ENCODE measurements around the gene GBX1.

Gene GBX1

DNA sequence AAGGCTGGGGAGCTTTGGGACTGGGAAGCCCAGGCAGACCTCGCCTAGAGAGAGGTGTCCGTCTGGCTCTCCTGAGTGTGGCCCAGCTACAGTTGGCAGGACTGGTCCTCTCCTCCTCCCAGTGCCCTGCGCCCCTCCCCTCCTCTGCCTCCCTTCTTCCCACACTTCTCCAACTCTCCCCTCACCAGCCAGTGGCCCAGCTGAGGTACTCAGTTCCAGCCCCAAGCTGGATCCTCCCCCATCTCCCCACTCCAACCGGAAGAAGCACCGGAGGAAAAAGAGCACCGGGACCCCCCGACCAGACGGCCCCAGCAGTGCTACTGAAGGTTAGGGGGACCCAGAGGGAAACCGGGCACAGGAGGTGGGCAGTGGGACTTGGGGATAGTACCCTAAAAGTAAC is 27.7 kb downstream of the GBX1 start:
- DNase-seq (ENCODE audit: low read depth in 2 of 2) = no peak

DNA sequence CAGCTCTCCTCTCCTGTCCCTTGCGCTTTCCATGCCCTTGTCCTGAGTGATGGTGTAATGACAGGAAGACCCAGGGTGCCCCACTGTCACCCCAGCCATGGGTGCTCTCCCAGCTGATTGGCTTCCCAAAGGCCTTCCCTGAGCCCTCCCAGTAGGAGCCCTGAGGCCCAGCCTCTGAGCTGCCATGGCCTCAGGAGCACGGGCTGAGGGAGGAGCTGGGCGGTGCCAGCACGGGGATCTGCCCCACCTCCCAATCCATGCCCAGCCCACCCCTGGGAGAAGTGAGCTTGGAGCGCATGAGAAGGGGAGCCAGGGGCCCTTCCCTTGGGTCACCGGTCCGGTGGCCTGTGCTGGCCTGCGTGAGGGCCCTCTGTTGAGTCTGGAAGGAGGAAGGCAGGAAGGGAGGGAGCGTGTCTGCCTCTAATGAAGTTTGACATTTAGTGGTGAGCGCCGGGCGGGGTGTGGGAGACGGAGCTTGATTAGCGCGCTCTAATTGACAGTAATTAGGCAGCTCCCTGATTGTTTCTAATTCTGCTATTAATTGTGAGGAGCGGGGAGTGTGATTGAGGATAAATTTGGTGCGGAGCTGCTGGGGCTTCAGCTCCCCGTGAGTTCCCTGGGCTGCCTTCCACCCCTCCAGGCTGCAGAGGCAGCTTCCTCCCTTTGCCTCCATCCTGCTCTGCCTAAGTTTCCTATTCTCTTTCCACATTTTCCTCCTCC is 28.3 kb downstream of the GBX1 start:
- no peak for DNase-seq (ENCODE audit: low read depth in 2 of 2)

DNA sequence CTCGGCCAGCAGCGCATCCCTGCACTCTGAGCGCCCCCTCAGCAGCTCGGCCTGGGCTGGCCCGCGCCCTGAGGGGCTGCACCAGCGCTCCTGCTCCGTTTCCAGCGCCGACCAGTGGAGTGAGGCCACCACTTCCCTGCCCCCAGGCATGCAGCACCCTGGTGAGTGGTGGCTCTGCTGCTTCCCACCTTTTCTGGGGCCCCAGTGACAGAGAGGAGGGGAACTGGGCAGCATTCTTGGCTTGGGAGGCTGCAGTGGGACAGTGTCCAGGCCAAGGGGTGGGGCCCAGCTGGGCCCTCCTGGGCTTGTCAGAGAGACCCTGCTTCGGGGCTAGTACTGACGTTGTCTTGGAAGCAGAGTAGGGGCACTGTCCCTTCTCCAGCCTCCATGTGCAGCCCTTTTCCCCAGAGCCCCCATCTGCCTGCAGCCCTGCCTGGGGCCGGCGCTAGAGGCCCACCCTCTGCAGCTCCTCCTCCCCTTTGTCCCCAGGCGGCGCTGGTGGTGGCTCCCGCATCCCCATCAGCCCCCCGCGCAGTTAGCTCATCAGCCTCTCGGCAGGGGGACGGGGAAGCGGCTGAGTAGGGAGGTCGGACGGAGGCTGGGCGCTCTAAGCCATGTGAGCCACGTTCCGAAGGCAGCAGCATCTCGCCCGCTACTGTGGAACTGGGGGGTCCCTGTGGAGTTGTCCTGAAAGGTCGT is 29.2 kb downstream of the GBX1 start:
- DNase-seq (ENCODE audit: low read depth in 2 of 2) = no peak

DNA sequence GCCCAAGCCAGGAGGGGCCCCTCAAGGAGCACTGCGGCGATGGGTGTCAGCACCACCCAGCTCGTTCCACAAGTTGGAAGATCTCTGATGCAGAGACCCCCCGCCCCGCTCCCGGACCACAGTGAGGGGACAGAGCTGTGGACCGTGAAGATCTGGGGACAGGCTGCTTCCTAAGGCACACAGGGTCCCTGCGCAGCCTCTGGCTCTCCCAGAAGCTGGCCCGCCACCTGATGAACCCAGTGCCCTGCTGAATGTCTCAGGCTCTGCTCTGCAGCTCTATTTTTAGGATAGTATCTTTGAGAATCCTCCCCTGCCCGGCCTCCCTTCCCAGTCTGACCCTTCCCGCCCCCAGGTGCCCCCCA is 29.7 kb downstream of the GBX1 start:
- DNase-seq (ENCODE audit: low read depth in 2 of 2) = no peak

DNA sequence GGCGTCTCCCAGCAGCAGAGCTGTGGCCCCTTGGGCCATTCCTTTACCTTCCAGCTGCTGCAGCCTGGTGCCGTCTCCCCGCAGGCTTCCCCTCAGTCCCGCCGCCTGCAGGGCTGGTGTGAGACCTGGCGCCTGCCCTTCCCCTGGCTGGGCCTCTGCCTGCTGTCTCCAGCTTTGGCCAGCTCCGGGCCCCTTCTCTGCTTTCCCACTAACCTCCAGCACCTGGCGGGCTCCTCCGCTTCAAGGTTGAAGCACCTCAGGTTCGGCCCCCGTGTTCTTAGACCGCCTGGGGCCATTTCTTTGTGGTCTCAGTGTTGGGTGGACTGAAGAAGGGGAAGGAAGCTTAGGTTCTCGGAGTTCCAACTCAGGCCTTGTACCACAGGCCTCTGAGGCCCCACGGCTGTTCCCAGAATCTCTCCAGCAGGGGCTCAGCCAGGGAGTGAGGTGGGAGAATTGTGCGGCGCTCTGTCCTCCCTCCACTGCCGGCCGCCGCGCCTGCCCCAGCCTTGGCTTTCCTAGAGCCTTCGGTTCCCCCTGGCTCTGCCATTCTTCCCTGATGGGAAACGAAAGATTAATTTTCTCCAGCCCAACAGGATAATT is 30.3 kb downstream of the GBX1 start:
- no peak for DNase-seq (ENCODE audit: low read depth in 2 of 2)

DNA sequence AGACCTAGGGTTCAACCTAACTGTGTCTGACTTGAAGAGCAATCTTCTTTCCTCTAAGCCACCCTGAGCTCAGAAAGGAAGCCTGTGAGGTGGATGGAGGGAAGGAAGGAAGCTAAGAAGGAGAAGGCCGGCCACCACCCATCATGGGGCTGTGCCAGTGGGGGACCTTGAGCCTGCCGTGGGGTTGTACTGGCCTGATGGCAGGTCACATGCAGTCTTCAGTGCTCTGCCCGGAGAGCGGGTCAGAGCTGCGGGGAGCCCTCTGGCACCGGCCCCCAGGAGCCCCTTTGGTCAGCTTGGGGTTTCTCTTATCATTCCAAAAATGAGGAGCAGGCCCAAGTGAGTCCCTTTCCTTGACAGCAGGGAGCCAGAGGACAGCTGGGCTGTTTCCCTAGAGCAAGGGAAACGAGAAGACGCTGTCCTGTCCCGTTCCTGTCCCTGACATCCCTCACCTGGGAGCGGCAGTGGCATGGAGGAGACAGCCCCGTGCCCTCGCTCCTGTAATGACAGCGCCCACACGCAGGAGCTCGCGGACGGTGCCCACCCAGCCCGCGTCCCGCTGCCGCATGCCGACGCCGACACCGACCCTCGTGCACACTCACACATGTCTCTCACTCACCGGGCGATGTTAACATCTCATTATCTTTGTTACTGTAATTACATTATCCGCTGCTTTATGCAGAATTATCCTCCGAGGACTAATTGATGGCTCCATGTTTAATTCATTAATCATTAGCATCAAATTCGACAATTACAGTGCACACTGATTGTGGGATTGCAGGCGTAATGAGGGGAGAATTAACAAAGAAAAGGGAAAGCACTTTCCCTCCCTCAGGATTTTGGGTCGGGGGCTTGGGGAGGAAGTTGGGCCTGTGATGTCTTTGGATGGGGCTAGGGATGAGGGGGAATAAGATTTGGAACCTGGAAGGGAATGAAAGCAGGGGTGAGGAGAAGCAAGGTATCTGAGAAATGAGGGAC is 31.3 kb downstream of the GBX1 start:
- no peak for DNase-seq (ENCODE audit: low read depth in 2 of 2)

DNA sequence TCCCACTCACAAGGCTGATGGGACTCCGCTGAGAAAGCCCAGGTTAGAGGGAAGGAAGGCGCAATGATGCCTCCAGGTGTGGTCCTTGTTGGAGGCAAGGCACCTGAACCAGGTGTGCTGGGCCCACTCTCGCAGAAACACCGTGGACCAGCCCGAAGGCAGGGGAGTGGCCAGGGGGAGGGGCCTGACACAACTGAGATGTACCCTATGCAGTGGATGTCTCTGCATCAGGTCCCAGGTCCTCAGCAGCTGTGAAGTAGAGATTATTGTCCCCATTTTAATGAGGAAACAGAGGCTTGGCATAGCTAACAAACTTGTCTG is 32.0 kb downstream of the GBX1 start:
- no peak for DNase-seq (ENCODE audit: low read depth in 2 of 2)

DNA sequence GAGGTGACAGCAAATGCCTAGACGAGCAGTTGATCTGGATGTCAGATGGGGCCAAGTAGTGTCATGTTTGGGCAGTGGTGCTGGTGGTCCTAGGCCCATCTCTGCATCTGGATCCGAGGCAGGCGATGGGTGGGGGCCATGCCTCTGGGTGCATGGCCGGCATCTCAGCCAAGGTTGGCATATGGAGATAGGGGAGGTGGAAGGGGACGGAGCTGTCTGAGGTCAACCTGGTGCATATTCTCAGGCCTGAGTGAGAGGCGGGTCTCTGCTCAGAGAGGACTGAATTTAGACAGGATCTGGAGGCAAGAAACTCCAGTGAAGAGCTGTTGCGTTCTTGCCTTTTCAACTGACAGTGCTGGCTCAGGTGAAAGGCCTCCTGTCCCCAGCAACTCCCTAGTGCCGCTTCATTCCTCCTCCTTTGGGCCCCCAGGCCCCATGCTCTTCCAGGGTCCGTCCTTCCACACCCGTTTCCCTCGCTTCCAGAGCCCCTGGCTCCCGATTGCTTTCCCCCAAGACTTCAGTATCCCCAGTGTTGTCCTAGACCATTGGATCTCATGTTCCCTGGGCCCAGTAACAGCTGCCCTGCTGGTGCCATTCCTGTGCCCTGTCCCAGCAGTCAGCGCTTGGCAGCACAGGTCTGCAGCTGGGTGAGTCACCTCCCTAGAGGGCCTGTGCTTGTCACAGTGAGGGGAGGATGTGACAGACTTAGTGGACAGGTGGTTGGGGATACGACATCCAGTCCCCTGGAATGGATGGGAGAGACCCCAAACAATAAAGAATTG is 32.6 kb downstream of the GBX1 start:
- DNase-seq (ENCODE audit: low read depth in 2 of 2) = no peak

DNA sequence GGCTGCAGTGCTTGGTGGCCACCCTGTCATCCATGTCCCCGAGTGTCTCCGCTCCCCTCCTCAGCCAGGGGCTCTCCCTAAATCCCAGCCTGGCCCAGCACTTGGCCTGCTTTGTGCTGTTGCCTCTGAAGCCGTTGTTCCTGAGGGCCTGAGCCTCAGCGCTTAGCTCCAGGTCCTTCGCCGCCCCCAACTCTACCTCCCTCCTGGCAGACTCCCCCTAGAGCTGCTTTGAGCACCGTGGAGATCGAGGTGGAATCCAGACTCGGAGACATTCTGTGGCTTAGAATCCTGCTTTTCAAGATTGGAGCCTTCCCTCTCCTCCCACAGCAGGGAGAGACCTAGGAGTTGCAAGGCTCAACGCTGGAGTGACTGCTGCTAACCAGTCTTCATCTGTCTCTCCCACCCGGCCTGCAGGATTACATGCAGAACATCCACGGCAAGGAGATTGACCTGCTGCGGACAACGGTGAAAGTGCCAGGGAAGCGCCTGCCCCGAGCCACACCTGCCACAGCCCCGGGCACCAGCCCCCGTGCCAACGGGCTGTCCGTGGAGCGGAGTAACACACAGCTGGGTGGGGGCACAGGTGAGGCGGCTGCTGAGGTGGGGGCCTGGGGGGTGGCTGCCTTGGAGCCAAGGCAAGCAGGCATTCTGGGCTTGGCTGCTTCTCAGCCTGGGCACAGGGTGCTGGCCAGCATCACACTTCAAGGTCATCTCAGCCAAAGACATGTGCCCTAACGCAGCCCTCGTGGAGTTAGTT is 33.3 kb downstream of the GBX1 start:
- no peak for DNase-seq (ENCODE audit: low read depth in 2 of 2)

DNA sequence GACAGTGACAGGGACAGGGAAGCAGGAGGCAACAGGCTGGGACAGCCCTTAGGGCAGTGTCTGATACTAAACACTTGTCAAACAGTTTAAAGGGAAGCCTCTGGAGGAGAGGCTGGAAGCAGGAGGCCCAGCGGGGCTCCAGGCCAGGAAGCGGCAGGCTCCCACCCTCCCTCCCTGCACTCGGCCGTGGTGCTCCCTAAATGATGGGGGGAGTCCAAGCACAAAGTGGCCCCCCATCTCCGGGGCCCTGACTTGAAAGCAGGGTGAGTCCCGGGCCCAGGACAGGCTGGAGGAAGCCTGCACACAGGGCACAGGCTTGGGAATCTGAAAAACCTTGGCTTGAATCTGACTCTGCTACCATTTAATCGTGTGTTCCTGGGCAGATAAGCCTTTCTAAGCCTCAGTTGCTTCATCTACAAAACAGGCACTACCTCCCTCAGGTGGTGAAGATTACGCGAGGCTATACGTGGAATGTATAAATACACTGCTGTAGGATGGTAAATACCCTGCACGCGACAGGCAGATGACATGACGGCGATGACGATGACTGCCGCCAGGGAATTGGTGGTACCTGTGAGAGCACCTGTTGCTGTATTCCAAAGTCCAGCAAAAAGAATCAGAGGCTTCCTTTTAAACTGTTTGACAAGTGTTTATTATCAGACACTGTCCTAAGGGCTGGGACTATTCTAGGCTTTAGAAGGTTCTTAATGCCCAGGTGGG is 34.1 kb downstream of the GBX1 start:
- no peak for DNase-seq (ENCODE audit: low read depth in 2 of 2)

DNA sequence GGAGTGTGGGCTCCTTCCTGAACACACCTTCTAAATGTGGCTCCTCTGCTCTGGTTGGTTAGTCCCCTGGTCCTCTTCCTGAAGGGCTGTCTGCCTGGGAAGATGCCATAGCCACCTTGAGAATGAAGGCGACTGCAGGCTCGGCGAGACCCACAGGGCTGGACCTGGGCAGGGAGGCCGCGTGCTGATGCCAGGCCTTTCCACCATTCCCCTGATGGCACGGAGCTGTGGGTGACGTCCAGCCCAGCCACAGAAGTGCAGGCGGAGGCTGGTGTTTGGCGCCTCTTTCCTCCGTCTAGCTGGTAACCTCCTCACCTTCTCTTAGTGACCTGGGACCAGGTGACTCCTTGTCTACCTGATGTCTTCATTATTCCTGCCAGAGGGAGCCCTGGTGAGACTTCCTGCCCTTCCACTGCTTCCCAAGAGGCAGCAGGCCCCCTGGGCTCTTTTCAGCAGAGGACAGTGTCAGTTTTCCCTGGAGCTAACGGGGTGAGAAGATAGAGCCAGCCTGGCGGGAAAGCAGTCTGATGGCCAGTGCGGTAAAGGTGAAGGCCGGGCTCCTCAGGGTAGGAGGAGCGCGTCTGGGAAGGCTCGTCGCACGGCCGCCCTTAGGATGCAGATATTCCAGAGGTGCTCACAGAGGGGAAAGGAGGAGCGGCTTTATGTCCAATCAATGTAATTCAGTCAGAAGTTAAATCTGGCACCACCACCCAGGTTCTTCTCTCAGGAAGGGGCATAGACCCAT is 34.9 kb downstream of the GBX1 start:
- no peak for DNase-seq (ENCODE audit: low read depth in 2 of 2)

DNA sequence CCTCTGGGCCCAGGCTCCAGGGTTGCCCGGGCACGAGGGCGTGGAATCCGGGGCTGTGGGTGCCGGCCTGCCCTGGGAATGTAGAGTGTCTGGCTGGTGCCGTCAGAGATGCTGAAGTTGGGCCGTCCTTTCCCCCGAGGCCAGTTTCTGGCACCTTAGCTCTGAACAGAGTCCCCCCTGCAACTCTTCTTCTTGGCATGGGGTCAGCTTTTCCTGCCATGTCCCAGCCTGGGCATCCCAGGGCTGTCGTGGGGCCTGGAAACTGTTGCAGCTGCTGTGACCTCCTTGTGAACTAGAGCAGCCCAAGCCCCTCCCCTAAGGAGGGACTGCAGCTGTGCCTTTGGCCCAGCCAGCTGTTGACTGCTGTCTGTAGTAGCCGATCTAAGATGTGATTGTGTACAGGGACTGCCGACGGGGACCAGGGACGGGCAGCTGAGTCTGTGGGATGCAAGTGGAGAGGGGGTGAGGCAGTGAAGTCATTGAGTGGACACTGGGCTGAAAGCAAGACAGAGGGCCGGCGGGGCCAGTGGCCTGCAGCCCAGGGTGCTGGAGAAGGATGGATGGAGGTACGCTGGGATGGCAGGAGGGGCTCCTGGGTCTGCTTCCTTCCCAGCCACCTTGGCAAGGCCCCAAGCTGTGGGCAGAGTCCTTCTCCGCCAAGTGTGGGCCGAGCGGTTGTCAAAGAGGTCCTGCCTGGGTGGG is 35.8 kb downstream of the GBX1 start:
- no peak for DNase-seq (ENCODE audit: low read depth in 2 of 2)

DNA sequence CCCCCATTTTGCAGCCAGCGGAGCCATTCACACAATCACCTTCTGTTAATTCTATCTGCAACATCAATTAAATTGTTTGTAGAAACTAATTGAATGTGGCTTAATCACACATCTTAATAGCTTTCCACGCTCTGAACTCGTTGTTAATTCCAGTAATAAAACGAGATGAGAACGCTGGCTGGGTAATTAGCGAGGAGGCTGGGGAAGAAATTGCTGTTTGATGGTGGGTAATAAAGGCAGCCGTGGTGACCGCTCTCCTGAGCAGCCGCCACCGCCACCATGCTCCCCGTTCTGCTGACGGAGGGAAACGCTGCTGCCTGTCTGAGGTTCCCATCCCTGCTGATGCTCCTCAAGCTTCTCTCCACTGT is 36.3 kb downstream of the GBX1 start:
- DNase-seq (ENCODE audit: low read depth in 2 of 2) = no peak

DNA sequence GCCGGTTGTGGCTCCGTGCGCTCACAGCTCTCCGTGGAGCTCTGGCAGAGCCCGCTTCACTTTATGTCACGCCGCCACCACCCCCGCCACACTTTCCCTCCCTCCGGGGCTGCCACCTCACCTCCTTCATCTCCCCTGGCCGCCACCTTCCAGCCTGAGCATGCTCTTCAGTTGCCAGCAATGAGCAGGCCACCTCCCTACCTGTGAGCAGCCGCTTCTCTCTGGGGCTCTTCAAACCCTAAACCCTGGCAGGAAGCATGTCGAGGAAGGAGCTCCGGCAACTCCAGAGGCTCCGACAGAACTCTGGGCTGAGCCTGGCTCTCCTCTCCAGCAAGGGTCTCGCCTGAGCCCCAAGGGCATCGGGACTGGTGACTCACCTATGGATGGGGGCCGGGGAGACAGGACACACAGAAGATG is 36.7 kb downstream of the GBX1 start:
- no peak for DNase-seq (ENCODE audit: low read depth in 2 of 2)

DNA sequence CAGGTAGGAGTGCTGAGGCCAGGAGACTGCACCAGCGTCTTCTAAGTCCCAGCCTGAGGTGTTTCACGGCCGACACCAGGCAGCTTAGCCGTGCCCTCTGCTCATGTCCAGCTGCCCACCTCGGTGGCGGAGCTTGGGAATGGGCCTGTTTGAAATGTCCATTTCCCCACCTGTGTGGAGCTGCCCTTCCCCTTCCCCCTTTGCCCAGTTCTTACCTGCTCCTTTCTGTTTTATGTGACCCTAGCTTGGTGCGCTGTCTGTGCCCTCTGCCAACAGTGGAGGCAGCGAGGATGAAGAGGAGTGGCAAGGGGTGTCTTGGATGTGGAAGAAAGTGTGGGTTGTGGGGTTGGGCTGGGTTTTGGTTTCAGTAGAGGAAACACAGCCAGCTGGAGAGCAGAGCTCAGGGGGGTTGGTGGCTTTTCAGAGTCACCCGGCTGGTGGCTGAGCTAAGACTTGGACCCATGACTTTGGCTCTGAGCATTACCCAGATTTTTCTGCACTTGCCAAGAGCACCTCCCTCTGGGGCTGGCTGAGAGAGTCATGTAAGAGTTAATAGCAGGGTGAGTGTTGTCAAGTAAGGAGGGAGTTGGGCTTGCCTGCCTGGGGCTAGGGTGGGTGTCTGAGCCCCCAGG is 37.4 kb downstream of the GBX1 start:
- no peak for DNase-seq (ENCODE audit: low read depth in 2 of 2)

DNA sequence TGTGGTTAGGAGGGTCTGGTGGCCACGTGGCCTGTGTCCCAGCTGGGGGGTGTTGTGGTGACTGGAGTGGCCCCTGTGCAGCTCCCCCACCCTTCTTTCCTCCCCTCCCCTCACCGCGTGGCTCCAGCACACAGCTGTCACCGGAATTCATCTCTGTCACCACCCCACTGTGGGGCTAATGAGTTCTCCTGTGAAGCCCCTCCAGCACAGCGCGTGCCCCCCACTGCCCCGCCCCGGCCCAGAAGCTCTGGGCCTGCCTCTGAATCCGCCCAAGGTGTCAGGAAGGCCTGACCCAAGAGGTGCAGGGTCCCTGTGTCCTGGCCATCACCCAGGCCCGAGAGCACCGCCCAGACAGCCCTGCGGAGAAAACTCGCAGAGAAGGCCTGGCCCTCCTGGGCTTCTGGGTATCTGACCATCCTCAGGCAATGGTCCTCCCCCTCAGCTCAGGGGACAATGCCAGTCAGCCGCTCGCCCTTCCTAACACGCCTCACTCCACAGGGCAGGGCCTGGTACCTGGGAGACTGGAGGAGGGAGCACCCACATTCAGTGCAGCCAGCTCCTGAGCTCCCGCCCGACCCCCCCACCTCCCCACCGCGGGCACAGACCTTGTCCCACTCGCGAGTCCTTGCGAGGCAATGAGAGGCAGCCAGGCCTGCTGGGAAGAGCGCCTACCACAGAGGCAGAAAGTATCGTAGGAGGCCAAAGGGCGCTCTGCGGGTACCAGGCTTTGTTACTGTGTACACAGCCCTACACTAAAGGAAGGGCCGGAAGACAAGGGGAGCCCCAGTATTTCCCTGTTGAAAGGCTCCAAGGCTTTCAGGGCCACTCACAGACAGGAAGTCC is 38.2 kb downstream of the GBX1 start:
- no peak for DNase-seq (ENCODE audit: low read depth in 2 of 2)

DNA sequence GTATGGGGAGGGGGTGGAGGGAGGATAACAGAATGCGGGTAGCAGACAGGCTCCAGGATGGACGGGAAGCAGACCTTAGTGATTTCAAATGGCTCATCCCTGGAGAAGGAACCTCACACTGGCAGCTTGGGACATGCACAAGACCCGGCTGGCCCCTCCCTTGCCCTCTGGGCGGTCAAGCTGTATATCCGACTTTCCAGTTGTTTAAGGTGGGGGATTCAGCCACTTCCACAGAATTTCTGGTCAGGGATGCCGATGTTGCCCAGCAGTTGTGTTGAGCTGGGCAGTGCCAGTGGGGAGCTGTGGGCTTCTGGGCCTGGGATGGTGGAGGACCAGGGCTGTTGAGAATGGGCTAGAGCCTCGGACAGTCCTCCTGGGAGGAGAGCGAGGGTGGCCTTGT is 38.8 kb downstream of the GBX1 start:
- DNase-seq (ENCODE audit: low read depth in 2 of 2) = no peak
